Measurements from ENCODE around the gene KIF1A. TPM values are rescaled to one million over a fixed set of nuclear protein-coding genes. Genes with fewer than 3 reads are reported as not detected.
A peak's percentile ranks its signal among the peaks of the same experiment; 100 is the strongest.

KIF1A gene
- total RNA-seq, 2 experiments from 2014 or later = not detected

DNA sequence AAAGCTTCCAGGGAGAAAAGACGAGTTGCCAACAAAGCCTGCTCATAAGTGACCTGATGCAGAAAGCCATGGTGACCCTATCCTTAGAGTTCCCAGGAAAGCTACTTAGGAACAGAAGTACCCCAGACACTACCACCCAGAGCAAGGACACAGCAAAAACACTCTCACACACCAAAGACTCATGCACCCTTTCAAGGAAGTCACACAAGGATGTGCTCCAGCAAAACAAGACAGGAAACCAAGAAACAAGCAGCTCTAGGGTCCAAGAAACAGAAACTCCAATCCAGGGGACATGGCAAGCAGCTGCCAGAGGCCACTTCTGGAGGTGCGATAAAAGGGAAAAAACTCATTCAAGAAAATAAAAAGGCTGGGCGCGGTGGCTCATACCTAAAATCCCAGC lies 5.7 kb downstream of the KIF1A start:
- Histone ChIP-seq H3K4me3 (ENCODE audit: low read length) (no peak overlapping the region), H3K27ac (ENCODE audit: low read depth in 1 of 2, low read length in 2 of 2) (no peak overlapping the region), H3K36me3 (ENCODE audit: insufficient read depth, low read length) (no peaks in the 10 kb centered on the region), H3K4me1 (ENCODE audit: insufficient read depth, low read length) (peaks cover 5% of the 10 kb centered on the region), H3K9me3 (ENCODE audit: control insufficient read depth in 1 of 2, insufficient read depth in 1 of 2, low read length in 2 of 2) (peaks cover 0 to 46% of the 10 kb centered on the region in 2 experiments), H3K27me3 (ENCODE audit: control insufficient read depth in 1 of 2, insufficient read depth in 2 of 2, low read length in 2 of 2) (peaks cover 19 to 21% of the 10 kb centered on the region in 2 experiments)
- H3K27ac Mint-ChIP-seq = no peak overlapping the region
- intact Hi-C loops (cut with DNase I, micrococcal nuclease) = no loop called here
- no peak overlapping the region for H3K4me3 Mint-ChIP-seq
- H3K36me3 Mint-ChIP-seq (ENCODE audit: low read depth) = no peaks in the 10 kb centered on the region
- H3K27me3 Mint-ChIP-seq = peaks cover 30% of the 10 kb centered on the region
- ATAC-seq (ENCODE audit: poor library complexity) (no peak), DNase-seq (no peak)
- POLR2A ChIA-PET = interaction anchor here (0.6 kb wide), 1 partner anchor 8 kb away, joined by 3 read pairs; no protein-coding TSS in a partner anchor
- TF ChIP-seq, protein P1, sequence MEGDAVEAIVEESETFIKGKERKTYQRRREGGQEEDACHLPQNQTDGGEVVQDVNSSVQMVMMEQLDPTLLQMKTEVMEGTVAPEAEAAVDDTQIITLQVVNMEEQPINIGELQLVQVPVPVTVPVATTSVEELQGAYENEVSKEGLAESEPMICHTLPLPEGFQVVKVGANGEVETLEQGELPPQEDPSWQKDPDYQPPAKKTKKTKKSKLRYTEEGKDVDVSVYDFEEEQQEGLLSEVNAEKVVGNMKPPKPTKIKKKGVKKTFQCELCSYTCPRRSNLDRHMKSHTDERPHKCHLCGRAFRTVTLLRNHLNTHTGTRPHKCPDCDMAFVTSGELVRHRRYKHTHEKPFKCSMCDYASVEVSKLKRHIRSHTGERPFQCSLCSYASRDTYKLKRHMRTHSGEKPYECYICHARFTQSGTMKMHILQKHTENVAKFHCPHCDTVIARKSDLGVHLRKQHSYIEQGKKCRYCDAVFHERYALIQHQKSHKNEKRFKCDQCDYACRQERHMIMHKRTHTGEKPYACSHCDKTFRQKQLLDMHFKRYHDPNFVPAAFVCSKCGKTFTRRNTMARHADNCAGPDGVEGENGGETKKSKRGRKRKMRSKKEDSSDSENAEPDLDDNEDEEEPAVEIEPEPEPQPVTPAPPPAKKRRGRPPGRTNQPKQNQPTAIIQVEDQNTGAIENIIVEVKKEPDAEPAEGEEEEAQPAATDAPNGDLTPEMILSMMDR (IDR thresholded peaks at IDR 0.05) = no peak
- H3K9me3 Mint-ChIP-seq = no peaks in the 10 kb centered on the region
- CTCF ChIA-PET = no interaction called here
- H3K4me1 Mint-ChIP-seq (ENCODE audit: low read depth) = no peaks in the 10 kb centered on the region

DNA sequence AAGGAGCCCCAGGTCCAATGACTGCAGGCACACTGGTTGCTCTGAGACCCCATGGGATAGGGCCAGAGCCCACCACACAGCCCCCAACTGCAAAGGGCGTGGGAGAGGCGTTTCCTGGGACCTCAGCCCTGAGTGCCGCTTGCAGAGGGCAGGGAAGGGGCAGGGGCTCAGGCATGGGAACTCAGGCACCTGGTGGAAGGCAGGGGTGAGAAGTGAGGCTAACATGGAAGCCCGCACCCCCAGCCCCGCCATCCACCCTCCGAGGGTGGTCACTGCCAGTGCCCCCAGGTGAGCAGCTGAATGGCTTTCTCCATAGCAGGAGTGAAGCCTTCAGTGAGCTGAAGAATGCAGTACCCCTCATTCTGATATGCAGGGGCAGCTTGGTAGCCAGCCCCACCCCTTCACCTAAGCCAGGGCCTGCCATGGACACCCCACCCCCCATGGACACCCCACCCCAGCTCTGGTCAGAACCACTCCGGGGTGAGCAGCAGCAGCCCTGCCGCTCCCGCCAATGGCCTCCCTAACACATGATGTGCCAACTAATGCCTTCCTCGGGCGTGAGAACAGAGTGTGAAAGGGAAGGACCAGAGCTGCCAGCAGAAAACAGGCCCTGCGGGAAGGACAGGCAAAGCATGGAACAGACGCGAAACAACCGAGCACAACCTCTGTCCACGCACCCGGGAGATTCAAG lies 6.6 kb downstream of the KIF1A start:
- TF ChIP-seq, protein P1 (IDR thresholded peaks at IDR 0.05) = no peak
- Mint-ChIP-seq H3K9me3 (no peaks in the 10 kb centered on the region), H3K4me1 (ENCODE audit: low read depth) (no peaks in the 10 kb centered on the region), H3K4me3 (no peak overlapping the region), H3K27me3 (peaks cover 29% of the 10 kb centered on the region), H3K27ac (no peak overlapping the region), H3K36me3 (ENCODE audit: low read depth) (no peaks in the 10 kb centered on the region)
- intact Hi-C loops (cut with DNase I, micrococcal nuclease) = no loop called here
- Histone ChIP-seq H3K27me3 (ENCODE audit: control insufficient read depth in 1 of 2, insufficient read depth in 2 of 2, low read length in 2 of 2) (peaks cover 11 to 17% of the 10 kb centered on the region in 2 experiments), H3K4me3 (ENCODE audit: low read length) (no peak overlapping the region), H3K27ac (ENCODE audit: low read depth in 1 of 2, low read length in 2 of 2) (no peak overlapping the region), H3K36me3 (ENCODE audit: insufficient read depth, low read length) (no peaks in the 10 kb centered on the region), H3K9me3 (ENCODE audit: control insufficient read depth in 1 of 2, insufficient read depth in 1 of 2, low read length in 2 of 2) (peaks cover 0 to 42% of the 10 kb centered on the region in 2 experiments), H3K4me1 (ENCODE audit: insufficient read depth, low read length) (peaks cover under 1% of the 10 kb centered on the region)
- ATAC-seq (ENCODE audit: poor library complexity) (no peak), DNase-seq (peak in 1 of 14 experiments; percentile 21)
- ChIA-PET POLR2A (no interaction called here), CTCF (no interaction called here)

DNA sequence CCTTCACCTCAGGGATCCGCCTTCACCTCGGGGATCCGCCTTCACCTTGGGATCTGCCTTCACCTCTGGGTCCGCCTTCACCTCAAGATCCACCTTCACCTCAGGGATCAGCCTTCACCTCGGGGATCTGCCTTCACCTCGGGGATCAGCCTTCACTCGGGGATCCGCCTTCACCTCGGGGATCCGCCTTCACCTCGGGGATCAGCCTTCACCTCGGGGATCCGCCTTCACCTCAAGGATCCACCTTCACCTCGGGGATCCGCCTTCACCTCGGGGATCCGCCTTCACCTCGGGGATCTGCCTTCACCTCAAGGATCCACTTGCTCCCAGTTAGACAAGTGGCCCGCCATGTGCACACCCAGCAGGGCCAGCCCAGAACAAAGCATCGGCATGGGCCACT lies 7.3 kb downstream of the KIF1A start:
- CTCF ChIA-PET = no interaction called here
- peaks cover 0 to 36% of the 10 kb centered on the region in 2 experiments for H3K9me3 ChIP-seq (ENCODE audit: control insufficient read depth in 1 of 2, insufficient read depth in 1 of 2, low read length in 2 of 2)
- DNase-seq = peak in 1 of 14 experiments; percentile 24
- H3K36me3 Mint-ChIP-seq (ENCODE audit: low read depth) = no peaks in the 10 kb centered on the region
- intact Hi-C loops (cut with DNase I, micrococcal nuclease) = no loop called here
- POLR2A ChIA-PET = no interaction called here
- no peak for ATAC-seq (ENCODE audit: poor library complexity)
- no peaks in the 10 kb centered on the region for H3K4me1 ChIP-seq (ENCODE audit: insufficient read depth, low read length)
- peaks cover 4 to 10% of the 10 kb centered on the region in 2 experiments for H3K27me3 ChIP-seq (ENCODE audit: control insufficient read depth in 1 of 2, insufficient read depth in 2 of 2, low read length in 2 of 2)
- TF ChIP-seq, protein P1 (IDR thresholded peaks at IDR 0.05) = no peak
- no peaks in the 10 kb centered on the region for H3K4me1 Mint-ChIP-seq (ENCODE audit: low read depth)
- no peak overlapping the region for H3K27ac Mint-ChIP-seq
- H3K27ac ChIP-seq (ENCODE audit: low read depth in 1 of 2, low read length in 2 of 2) = no peak overlapping the region
- peaks cover 25% of the 10 kb centered on the region for H3K27me3 Mint-ChIP-seq
- no peak overlapping the region for H3K4me3 Mint-ChIP-seq
- no peaks in the 10 kb centered on the region for H3K36me3 ChIP-seq (ENCODE audit: insufficient read depth, low read length)
- no peak overlapping the region for H3K4me3 ChIP-seq (ENCODE audit: low read length)
- no peaks in the 10 kb centered on the region for H3K9me3 Mint-ChIP-seq
